Activated effector memory CD4-positive, alpha-beta T cell treated with anti-CD3 and anti-CD28 coated beads, Interleukin-2, amount 50 U/mL, for 16 hours (primary cell): ENCODE data around the gene MAP3K5.
"Not testable (repeated sequence)": the region's sequence is repeated elsewhere in the genome, so short reads cannot be mapped to it uniquely, and the experiment has no call there.

ENCODE experiments used
- DNase-seq: peaks from one replicate; pipeline ENCODE4 v3.0.0-alpha.2; 2020

The MAP3K5 gene

DNA sequence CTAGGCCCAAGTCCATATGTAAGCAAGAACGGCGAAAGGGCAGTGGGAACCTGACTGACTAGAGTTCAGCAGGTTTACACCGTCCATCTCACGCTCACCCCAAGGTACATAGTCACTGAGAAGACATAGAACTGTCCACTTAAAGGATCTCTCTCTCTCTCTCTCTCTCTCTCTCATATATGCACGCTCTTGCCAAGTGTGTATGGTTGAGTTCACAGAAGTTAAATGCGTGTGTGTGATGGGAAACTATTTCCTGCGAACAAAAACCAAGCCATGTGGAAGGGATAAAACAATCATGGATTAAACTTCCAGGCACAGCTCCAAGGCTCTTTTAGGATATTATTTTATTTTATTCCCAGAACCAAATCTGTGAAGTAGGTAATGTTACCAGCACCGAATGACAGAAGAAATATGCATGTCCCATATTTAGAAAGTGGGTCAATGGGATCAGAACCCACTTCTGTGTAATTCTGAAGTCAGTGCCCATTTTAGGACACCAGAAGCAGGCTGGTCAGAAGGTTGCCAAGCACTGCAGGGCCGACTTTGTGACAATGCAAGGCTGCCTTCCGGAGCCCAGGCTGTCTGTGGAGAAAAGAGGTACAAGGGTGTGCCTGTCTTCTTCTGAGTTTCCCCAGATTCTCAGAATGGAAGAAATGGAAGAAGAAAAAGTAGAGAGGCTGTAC is 192.8 kb downstream of the MAP3K5 start:
- DNase-seq, result no peak

DNA sequence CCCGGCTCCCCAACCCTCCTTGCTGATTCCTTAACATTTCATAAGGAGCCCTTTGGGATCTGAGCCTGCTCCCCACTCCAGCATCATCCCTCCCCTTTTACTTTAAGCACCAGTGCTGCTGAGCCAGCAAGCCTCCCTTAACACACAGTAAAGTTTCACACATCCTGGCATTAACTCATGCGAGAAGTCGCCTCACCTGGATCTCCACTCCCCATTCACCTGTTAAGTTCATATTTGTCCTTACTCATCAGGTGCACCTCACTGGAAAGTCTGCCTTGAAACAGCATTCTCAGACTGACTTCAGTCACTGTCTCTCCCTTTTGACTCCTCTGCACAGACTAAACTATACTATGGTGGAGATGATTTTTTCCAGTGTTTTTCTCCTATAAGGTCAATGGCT is 194.2 kb downstream of the MAP3K5 start:
- no peak for DNase-seq

DNA sequence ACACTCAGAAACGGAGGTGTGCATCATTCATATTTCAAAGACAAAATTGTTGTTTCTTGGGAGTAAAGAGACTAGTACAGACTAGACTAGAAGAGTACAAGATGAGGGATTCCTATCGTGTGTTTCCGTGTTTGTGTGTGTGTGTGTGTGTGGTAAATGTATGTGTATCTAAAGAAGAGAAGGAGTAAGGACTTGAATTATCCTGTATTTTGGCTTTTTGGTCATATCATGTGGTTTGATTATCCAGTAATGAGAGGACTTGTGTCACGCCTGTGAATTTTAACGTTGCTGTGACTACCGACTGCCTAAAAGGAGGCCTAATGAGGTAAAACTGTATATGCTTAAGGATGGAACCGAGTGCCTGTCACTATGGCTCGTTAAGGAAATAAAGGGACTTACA is 197.6 kb downstream of the MAP3K5 start:
- no peak for DNase-seq

DNA sequence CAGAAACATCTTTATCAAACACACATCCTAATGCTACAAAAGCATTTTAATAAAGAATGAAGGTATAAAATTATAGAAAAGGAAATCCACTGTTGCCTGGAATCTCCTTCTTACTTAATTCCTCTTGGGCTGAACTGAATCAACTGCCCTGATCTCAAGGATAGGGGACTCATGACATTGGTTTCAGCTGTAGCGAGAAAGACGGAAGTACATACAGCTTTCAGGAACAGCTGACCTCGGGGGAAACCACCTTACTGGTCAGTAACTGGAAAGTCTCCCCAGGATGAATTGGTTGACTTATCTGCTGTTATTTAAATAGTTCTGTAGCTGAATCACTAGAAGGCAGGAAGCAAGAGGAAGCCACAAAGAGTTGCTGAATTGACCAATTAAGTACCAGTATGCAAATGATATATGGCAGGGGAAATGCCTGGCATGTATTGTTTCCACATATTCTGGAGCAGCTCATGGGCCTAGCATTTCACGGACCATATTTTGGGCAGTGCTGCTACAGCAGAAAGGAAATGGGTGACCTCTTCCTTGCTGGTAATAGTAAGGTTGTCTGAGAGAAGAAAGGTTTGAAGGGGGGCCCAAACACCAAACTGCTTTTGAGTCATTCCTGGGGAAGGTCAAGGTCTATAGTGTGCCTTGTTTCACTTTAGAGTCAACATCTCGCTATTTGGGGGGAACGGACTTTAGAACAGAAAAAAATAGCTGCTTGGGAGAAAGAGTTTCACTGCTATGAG is 198.4 kb downstream of the MAP3K5 start:
- peak; percentile 71 for DNase-seq

DNA sequence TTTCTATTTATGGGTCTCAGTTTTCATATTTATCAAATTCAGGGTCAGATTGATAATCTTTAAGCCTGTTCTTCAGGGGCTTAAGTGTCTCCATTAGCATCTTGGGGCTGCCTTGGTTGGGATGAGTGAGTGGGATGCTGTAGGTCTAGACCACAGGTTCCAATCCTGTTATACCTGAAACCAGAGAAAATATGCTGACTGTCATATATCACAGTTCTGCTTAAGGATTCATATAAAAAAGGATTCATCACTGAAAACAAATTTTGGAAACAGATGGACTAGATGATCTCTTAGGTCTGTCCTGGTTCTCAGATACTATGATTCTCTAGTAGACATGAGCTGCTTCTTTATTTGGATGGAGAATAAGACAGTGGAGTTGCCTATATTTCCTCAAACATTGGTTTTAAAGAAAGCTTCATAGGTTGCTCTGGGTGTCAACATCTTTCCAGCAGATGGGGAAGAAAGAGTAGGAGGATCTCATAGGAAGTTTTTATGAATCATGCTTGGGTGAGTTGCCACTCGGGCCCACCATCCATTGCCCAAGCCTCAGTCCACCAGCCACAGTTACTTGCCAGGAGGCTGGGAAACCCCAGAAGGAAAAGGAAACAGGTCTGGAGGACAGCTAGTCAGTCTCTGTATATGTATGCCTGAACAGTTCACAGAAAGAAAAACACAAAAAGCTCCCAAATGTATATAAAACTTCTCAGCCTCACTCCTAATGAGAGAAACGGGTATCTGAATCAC is 199.2 kb downstream of the MAP3K5 start:
- DNase-seq, result no peak

DNA sequence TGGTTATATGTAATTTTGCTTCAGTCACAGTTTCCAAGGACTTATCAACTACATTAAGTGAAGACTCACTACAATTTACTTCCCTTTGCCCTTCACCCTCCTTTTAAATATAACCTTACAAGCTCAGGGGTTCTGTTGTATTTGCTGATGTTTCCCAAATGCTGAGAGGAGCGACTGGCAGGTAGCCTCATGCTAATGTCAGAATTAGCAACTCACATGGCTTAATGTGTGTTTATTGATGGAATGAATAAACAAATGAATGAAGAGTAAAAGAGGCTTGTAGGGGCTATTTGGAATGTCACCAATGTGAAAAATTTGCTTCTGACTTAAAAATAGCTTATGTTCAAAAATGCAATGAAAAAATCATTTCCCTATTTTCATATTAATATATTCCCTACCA is 200.7 kb downstream of the MAP3K5 start:
- DNase-seq, result no peak

DNA sequence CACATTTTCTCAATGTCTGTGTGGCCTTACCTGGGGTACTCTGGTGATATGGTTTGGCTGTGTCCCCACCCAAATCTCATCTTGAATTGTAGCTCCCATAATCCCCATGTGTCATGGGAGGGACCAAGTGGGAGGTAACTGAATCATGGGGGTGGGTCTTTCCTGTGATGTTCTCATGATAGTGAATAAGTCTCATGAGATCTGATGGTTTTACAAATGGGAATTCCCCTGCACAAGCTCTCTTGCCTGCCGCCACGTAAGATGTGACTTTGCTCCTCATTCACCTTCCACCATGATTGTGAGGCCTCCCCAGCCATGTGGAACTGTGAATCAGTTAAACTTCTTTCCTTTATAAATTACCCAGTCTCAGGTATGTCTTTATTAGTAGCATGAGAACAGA is 201.4 kb downstream of the MAP3K5 start:
- not testable (repeated sequence) for DNase-seq

DNA sequence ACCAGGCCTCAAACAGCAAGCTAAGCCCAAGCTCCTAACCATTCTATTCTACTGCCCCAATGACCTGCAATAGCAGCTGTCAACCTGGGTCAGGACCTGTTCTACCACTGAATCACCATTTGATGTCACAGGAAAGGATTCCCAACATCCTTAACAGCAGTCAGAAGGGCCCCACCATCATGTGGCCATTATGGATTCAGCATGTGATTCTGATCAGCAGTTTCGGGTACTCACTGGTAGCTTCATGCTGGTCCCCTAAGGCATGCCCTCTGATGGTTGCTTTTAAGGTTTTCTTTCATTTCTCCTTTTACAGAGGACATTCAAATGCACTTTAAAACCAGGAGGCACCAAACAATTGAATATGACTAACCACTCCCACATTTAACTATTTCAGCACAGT is 204.8 kb downstream of the MAP3K5 start:
- no peak for DNase-seq

DNA sequence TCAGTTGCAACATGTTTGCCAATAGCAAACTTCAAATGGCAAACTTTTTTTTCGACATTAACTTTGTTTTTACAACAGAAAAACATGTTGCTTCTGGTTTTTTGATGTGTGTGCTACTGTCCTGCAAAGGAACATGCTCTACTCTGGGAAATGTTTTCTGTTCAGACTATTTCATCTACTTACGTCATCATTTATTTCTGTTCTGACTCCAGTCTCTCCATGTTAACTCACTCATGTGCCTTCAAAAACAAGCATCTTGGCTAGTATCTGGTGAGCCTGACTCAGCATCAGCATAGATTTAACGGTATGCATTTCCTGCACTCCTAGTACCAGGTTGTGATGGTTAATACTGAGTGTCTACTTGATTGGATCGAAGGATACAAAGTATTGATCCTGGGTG is 206.0 kb downstream of the MAP3K5 start:
- DNase-seq, result no peak

DNA sequence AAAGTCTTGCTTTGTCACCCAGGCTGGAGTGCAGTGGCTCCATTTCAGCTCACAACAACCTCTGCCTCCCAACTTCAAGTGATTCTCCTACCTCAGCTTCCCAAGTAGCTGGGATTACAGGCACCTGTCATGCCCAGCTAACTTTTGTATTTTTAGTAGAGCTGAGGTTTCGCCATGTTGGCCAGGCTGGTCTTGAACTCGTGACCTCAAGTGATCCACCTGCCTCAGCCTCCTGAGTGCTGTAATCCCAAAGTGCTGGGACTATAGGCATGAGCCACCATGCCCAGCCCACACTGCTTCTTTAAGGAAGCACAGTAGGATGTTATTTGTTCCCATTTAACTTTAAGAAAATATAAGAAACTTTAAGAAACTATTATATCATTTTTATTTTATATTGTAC is 206.8 kb downstream of the MAP3K5 start:
- DNase-seq, result not testable (repeated sequence)

DNA sequence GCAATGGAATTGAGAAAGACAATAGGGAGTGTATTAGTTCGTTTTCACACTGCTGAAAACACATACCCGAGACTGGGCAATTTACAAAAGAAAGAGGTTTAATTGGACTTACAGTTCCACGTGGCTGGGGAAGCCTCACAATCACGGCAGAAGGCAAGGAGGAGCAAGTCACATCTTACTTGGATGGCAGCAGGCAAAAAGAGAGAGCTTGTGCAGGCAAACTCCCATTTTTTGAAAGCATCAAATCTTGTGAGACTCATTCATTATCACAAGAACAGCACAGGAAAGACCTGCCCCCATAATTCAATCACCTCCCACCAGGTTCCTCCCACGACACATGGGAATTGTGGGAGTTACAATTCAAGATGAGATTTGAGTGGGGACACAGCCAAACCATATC is 208.0 kb downstream of the MAP3K5 start:
- not testable (repeated sequence) for DNase-seq

DNA sequence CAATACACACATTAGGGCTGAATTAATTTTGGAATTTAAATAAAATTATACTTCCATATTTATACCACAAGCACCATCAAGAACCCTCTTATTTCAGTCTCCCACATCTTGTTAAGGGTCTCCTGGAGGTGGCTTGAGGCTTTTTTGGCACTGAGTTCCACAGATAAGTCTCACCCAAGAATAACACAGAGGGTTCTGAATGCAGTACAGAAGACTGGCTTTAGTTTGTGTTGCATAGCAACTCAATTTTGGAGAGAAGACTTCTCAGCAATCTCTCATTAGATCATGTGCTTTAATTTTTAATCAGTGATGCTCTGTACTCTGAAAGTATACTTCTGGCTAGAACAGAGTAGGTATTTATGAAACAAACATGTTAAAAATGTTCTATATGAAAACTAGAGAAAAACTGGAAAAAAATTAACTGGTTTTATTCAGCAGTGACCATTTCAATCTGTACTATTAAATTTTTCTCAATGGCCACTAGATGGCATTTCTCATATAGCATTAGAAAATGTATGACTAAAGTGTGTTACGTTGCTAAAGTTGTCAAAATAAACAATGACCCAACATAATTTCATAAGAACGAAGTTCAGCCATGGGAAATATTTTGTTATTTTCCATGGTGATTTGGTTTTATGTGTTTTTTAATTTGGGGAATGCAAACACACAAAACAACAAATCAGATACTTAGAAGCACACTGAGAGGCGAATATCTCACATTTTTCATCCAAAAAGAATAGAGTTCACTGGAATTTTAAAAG is 209.4 kb downstream of the MAP3K5 start:
- no peak for DNase-seq

DNA sequence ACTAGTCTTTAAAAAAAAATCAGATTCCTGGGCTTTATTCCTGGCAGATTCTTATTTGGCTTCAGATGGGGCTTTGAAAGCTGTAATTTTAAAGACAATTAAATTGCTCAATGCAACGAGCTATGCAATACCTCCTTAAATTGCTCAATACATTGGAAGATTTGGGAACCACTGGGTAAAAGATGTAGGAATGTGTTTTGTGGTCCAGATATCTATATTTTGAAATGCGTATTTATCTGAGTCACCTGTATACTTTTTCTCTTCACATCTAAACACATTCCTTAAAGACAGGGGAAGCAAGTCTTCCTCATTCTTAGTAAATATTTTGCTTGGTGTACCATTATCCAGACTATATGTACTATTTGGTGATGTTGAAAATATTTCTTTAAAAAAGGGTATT is 212.5 kb downstream of the MAP3K5 start:
- no peak for DNase-seq

DNA sequence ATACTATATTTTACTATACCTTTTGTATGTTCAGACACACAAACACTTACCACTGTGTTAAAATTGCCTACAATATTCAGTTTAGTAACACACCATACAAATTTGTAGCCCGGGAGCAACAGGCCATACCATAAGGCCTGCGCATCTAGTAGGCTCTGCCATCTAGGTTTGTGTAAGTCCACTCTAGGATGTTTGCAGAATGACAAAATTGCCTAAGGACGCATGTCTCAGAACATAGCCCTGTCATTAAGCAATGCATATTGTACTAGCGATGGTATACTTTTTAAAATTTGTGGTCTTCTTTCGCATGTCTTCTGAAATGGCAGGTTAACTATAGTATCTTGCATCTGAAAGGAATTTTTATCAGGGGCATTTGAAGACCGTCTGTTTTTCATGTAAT is 215.5 kb downstream of the MAP3K5 start:
- no peak for DNase-seq

DNA sequence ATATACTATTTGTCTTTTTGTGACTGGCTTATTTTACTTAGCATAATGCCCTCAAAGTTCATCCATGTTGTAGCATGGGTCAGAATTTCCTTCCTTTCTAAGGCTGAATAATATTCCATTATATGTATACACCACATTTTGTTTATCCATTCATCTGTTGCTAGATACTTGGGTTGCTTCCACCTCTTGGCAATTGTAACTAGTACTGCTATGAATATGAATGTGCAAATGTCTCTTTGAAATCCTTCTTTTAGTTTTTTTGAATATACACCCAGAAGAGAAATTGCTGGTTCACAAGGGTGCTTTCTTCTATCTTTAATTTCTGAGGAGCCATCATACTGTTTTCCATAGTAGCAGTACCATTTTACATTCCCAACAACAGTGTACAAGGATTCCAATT is 220.8 kb downstream of the MAP3K5 start:
- DNase-seq, result no peak

DNA sequence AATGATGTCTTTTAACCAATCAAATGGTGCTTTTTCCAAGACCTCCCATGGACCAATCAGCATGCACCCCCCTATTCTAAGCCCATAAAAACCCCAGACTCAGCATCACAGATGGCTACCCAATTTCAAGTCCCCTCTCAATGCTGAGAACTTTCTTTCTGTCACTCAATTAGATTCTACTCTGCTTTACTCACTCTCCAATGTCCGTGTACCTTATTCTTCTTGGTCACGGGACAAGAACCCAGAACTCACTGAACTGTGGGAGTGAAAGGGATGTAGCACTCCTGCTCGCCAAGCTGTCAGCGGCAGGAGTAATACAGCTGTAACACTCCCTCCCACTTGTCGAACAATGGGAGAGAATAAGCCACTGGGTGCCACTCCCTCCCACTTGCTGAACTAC is 221.2 kb downstream of the MAP3K5 start:
- no peak for DNase-seq

DNA sequence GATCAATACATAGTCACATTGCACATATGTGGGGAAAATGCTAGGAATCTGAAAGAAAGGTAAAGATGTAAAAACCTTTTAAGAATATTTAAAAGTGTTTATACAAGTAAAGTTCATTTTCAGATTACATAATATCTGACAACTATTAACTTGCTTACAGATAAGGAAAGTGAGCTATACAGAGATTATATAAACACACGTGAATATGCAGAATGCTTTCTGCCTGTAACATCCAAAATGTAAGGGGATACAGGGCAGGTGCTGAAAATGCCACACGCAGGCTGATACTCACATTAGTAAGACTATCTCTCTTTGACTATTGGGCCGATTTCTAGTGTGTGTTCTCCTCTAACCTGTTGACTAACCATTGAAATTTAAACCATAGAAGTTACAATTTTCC is 224.1 kb downstream of the MAP3K5 start:
- DNase-seq, result no peak

DNA sequence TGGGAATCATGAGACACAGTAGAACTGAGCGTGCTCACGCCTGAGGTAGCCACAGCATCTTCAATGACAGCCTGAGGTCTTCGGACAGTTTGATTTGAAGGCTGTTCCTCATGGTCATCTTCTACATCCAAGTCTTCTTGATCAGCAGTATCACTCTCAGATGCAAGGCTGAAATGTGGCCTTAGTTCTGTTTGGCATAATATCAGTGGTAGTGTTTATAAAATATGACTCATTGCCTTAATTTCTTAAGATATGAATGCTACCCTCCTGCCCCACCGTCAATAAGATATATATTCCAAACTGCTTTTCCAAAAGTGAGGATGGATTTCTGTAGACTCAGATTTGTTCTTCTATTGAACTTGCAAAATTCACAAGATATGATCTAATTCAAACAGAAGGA is 224.6 kb downstream of the MAP3K5 start:
- DNase-seq, result no peak

DNA sequence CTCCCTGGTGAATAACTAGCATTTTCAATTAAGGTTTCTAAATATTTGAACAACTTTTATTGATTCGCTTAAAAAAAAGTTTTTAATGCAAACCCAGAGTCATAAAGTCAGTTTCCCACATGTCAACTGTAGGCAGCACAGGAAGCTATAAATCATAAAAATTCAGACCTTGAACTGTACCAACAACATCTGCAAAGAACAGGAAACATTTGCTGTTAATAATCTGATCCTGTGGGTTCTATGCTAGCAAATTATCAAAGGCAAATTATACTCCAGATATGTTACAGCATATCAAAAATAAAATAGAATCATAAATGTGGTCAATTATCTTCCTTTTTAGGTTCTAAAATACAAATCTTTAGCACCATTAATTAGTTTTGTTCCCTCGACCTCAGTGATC is 225.4 kb downstream of the MAP3K5 start:
- DNase-seq, result no peak

DNA sequence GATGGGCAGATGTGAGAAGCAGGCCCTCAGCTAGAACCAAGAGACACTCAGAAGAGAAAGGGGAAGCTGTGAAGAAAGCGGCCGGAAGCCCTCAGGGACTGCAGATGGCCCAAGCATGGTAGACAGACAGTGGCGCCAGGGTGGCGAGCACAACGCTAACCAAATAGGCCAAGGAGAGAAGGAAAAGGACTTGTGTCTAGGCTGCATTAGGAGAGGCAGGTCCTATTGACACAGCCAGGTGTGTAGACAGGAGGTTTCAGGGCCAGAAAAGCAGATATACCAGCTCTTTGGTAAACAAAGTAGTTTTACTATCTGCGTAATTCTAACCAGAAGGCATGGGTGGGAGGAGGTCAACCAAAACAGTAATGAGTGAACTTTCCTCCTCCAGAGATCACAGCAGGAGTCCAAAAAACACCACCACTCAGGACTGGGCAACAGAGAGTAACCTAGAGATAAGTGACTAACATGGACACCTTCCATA is 226.2 kb downstream of the MAP3K5 start:
- DNase-seq, result no peak

DNA sequence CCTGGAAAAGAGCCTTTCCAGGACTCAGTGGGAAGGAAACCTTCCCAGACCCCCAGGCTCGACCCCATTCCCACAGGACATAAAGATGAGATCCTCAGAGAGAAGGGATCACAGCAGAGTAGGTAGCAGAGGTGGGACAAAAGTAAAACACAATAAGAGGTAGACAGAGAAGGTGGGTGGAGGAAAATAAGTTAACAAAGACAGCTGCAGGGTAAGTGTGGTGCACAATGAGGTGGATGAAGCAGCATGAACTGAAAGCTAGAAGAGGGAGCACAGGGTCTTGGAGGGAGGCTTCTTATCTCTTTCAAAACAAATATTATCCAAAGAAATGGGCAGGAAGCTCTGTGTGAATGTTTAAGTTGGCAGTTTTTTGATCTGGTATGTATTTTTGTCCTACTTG is 228.1 kb downstream of the MAP3K5 start:
- DNase-seq, result no peak

DNA sequence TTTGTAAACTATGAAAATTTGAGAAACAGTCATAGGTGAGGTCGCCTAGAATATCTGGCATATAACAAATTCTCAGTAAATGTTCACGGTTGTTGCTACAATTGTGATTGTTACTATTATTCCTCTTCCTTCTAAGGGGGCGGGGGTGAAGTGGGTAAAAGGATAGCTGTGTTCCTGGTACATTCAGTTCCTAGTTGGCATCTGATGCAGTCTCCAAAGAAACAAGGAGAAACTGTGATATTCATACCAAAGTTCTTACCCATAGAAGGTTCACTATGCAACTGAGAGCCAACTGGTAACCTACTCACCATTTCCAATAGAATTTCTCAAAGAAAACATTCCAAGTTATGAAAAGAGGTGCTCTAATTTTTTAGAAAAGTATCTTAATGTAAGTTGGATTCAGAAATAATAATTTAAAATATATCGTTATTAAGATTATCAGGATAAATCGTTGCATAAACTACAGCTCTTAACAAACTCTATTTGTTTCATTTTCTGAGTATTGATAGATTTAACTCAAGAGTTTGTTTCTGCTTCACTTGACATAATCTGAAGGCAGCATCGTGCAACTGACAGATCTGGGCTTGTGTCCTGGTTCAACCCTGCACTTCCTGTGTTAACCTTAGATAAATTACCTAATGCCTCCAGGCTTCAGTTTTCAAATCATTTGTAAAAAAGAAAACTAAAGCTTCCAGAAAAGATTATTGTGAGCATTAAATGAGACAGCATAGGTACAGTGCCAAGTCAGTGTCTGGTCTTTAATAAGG is 228.7 kb downstream of the MAP3K5 start:
- no peak for DNase-seq
